GM19438 (cell line): ENCODE data around the gene ALOX5.
"Not testable (repeated sequence)": the region's sequence is repeated elsewhere in the genome, so short reads cannot be mapped to it uniquely, and the experiment has no call there.

Source experiments
- ATAC-seq: cut with Tn5 transposase; IDR thresholded peaks from one replicate; pipeline ENCODE4 v1.9.1; 2021; ENCODE audit warnings: low read depth; ENCODE audit not compliant: unreplicated experiment

The ALOX5 gene

GRCh38 chr10:45373003-45373575, 927 bp upstream of the ALOX5 start:
- ATAC-seq: peak; percentile 40

DNA sequence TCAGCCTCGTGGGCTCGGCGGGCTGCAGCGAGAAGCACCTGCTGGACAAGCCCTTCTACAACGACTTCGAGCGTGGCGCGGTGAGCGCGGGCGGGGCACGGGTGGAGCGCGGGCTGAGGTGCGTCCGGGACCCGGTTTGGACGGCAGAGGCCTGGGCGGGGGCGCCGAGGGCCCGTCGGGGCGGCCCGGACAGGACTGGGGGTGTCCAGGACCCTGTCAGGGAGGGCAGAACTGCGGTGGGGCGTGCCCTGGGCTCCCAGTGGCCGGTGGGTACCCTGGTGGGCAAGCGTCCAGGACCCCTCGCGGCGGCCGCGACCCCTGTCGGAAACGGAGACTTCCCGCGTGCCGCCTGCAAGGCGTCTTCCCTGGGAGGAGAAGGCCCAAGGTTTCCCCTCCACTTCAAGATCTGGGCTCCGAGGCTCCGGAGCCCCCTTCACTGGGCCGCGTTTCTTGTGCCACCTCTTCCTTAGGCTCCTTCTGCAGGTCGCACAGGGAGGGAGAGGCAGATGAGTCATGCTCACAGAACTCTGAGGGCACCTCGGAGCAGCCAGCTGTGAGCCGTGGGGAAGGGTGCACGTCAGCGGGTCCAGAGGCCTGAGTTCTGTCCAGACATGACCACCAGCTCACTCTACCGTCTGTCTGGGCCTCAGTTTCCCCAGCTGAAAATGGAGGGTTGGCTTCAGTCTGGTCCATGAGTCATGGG, 485 bp downstream of the ALOX5 start:
- ATAC-seq: peak; percentile 7

DNA sequence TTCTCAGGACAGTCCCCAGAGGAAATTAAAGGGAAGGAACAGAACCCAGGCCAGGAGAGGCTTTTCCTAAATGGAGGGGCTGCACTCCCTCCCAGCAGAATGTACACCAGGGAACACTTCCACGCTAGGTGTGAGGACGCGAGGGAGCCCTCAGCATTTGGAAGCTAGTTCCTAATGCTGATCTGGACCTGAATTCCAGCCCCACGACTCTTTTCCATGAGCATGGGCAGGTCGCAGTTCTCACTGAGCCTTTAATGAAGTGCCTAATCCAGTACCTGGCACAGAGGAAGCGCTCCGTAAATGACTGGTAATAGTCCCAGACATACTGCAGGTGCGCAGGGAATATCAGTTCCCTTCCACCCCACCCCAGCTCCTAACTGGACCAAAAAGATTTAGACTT, 1.1 kb downstream of the ALOX5 start:
- ATAC-seq: no peak

DNA sequence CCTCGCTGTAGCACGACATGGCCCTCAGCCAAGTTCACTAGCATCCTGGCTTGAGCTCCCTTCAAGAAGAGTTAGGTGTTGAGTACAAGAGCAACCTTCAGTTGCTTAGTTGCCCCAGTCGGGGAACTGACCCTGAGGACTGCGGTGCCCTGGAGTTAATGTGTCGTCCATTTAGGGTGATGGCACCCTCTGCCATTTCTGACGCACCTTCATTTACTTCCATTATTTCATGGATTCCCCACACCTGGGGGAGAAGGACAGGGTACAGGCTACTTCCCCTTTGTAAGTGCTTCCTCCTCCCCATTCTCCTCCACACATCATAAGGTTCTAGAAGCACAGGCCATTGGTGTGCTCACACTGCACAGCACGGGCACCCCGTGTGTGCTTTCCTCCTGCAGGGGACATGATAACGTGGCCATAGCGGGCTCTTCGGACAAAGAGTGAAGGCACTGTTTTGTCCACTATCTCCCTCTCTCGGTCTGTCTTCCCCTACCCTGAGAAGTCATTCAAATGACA, 1.8 kb downstream of the ALOX5 start:
- no peak for ATAC-seq

GRCh38 chr10:45376371-45376801, 2.4 kb downstream of the ALOX5 start:
- no peak for ATAC-seq

DNA sequence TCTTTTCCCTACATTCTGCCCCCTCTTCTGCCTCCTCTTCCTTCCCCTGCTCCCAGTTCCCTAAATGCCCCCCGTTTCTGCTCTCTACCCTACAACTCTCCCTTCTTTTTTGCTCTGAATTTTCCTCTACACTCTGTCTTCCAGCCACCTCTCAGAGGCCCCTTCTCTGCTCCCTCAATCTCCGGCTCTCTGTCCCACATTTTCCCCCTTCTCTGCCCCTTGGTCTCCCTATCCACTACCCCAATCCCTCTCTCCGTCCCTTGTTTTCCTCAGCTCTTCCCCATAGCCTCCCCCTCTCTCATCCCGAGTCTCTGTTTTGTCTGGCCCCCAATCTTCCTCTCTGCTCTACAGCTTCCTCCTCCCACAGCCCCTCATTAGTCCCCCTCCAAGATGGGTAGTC, 3.3 kb downstream of the ALOX5 start:
- ATAC-seq: no peak

DNA sequence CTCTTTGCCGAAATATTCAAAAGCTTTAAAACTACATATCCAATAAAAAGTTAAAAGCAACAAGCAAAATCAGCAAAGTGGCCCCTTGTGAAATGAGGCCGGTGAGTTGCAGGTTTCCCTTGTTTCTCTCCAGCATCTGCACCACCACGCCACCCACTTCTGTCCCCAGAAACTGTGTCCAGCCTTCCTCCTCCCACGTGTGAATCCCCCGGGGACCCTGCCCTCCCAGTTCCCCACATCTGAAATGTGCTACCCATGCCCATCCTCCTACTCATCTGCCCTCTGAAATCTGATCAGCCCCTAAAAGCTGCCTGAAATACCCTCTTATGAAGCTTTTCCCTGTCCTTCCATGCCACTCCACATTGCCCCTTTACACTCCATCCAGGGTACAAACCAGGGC, 3.8 kb downstream of the ALOX5 start:
- no peak for ATAC-seq

DNA sequence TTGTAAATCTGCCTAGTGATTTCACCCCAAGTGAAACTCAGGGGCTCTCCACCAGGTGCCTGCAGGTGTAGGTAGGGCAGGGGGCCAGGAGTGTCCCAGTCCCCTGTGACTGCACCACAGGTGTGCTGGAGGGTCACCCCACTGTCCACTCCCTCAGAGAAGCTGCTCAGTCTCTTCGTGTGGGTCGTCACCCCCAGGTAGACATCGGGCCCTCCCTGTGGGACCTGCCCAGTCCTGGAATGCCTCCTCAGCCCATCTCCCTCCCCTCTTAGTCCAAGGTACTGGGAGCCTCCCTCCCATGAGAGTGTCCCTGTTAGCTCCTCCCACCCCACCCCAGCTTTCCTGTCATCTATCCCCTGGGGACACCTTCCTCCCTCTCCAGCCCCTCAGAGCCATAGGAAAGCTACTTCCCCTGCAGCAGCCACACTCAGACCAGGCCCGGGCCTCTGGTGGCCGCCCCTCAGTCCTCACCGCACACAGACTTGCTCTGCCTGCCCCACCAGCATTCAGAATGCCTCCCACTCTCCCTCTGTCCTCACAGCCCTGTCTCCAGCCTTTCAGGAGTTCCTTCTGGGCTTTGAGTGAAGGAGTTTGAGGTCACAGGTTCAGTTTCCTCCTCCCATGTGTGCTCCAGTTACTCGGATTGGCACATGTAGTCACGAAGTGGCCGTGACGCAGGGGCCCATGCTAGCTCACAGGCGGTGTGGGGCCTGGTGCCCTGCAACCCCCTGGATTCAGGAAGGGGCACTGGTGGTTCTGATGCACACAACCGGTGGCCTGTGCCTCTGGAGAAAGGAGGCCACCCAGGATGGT, 5.1 kb downstream of the ALOX5 start:
- ATAC-seq: no peak

GRCh38 chr10:45379891-45380540, 6.0 kb downstream of the ALOX5 start:
- no peak for ATAC-seq

DNA sequence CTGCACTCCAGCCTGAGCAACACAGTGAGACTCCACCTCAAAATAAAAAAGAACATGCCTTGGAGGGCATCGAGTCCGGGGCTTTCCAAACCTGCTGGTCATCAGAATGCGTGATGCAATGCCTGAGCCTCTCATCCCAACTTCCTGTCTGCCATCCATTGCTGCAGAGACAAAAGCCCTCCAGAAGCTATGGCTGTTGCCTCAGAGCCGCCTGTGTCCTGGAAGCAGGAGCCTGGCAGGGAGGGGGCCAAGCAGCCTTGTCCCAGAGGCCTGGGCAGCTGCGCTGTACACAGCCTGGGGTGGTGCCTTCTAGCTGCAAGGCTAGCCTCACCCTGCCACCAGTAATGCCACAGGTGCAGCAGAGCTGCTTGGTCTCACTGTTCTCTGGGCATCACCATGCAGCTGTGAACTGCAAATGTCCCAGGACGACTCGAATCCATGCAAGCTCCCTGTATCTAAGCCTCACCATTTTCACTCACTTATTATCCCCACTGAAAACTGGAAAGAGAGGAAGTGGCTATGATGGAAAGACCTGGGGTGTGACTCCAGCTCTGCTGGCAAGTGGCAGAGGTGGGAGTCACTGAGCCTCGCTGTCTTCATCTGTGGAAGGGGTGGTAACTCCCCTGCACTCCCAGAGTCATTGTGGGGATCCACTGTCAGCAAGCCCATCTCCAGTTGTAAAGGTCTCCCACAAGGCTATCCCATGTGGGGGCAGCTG, 7.0 kb downstream of the ALOX5 start:
- ATAC-seq: no peak

DNA sequence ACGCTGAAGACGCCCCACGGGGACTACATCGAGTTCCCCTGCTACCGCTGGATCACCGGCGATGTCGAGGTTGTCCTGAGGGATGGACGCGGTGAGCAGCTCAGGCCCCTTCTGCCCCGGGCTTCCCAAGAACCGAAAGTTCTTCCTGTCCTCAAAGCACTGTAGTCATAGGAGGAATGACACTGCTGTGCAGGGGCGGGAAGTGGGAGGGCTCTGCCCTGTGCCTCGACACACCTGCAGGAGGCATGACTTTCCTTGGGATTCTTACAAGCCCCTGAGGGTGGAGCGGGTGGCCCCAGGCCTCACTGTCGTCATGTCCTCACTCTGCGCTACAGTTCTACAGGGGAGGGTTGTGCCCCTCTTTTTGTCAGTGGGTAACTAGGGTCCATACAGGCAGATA, 8.6 kb downstream of the ALOX5 start:
- ATAC-seq: no peak

- ATAC-seq: no peak
Measured at GRCh38 chr10:45383682-45384330, 9.8 kb downstream of the ALOX5 start.

DNA sequence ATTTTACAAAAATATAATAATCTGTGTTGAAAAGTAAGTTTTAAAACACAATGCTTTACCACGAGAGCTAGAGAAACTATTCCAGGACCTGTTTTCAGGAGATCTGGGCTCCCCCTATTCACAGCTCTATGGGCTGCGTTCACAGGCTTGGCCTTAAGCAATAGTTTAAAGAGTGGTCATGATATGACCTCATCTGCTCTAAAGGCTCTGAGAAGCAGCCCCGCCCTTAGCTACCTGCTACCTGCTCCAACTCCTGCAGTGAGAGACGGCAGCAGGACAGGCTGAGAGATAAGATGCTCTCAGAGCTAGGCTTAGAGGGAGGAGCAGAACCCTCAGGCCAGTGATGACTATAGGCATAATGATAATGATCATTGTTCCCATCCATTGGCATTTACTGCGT, 12.6 kb downstream of the ALOX5 start:
- ATAC-seq: no peak

- no peak for ATAC-seq
Measured at GRCh38 chr10:45387096-45387893, 13.3 kb downstream of the ALOX5 start.

DNA sequence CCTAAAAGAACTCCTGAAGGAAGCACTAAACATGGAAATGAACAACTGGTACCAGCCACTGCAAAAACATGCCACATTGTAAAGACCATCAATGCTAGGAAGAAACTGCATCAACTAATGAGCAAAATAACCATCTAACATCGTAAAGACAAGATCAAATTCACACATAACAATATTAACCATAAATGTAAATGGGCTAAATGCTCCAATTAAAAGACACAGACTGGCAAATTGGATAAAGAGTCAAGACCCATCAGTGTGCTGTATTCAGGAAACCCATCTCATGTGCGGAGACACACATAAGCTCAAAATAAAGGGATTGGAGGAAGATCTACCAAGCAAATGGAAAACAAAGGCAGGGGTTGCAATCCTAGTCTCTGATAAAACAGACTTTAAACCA, 15.7 kb downstream of the ALOX5 start:
- ATAC-seq: not testable (repeated sequence)

- not testable (repeated sequence) for ATAC-seq
Measured at GRCh38 chr10:45391636-45392035, 17.6 kb downstream of the ALOX5 start.

DNA sequence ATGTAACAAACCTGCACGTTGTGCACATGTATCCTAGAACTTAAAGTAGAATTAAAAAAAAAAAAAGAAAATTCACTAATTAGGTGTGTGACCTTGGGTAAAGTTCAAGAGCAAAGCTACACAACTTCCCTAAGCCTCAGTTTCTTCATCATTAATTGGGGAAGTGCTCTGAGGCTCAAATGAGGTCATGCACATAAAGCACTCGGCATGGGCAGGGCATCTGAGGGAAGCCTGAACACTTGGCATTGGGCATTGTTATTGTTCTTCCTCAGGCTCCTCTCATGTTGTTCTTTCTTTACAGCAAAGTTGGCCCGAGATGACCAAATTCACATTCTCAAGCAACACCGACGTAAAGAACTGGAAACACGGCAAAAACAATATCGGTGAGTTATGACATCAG, 21.5 kb downstream of the ALOX5 start:
- ATAC-seq: no peak

DNA sequence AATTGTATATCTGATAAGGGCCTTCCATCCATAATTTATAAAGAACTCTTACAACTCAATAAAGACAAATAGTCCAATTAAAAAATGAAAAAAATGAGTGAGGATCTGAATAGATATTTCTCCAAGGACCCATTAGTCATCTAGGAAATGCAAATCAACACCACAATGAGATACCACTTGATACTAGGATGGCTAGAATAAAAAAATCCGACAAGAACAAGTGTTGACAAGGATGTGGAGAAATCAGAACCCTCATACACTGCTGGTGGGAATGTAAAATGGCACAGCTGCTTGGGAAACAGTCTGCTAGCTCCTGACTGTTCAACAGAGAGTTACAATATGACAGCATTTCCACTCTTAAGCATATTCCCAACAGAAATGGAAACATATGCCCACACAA, 24.6 kb downstream of the ALOX5 start:
- no peak for ATAC-seq

DNA sequence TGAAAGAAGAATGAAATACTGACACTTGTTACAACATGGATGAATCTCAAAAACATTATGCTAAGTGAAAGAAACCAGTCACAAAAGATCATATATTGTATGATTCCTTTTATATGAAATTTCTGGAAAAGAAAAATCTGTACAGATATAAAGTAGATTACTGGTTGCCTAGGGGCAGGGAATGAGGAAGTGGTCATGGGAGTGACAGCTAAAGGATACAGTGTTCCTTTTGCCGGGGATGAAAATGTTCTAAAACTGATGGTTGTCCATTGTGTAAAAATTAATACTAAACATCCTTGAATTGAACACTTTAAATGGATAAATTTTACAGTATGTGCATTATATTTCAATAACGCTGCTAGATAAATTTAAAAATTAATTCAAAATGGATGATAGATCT, 25.1 kb downstream of the ALOX5 start:
- no peak for ATAC-seq
